ENCODE measurements around the gene CHSY3.
"Not testable (repeated sequence)": the region's sequence is repeated elsewhere in the genome, so short reads cannot be mapped to it uniquely, and the experiment has no call there.

Gene CHSY3

GRCh38 chr5:130171699-130172098, 267.4 kb downstream of the CHSY3 start:
- no peak overlapping the region for H2AFZ ChIP-seq (ENCODE audit: low read depth, low read length)
- no peaks in the 10 kb centered on the region for H3K9me3 ChIP-seq (ENCODE audit: low read length)
- no peaks in the 10 kb centered on the region for H3K27me3 ChIP-seq (ENCODE audit: insufficient read depth, low read length)
- H3K36me3 ChIP-seq (ENCODE audit: insufficient read depth, low read length), result no peaks in the 10 kb centered on the region
- H3K4me3 ChIP-seq (ENCODE audit: low read length), result no peak overlapping the region
- no peaks in the 10 kb centered on the region for H3K4me1 ChIP-seq (ENCODE audit: insufficient read depth, low read length)

- no peaks in the 10 kb centered on the region for H3K36me3 ChIP-seq (ENCODE audit: insufficient read depth, low read length)
- no peak overlapping the region for H3K4me3 ChIP-seq (ENCODE audit: low read length)
- no peak overlapping the region for H2AFZ ChIP-seq (ENCODE audit: low read depth, low read length)
- no peaks in the 10 kb centered on the region for H3K4me1 ChIP-seq (ENCODE audit: insufficient read depth, low read length)
- H3K27me3 ChIP-seq (ENCODE audit: insufficient read depth, low read length), result no peaks in the 10 kb centered on the region
- no peaks in the 10 kb centered on the region for H3K9me3 ChIP-seq (ENCODE audit: low read length)
Observed at GRCh38 chr5:130183115-130183514, 278.9 kb downstream of the CHSY3 start.

GRCh38 chr5:130189961-130190360, 285.7 kb downstream of the CHSY3 start:
- Histone ChIP-seq H3K4me1 (ENCODE audit: insufficient read depth, low read length) (no peaks in the 10 kb centered on the region), H3K27me3 (ENCODE audit: insufficient read depth, low read length) (no peaks in the 10 kb centered on the region), H3K36me3 (ENCODE audit: insufficient read depth, low read length) (no peaks in the 10 kb centered on the region), H2AFZ (ENCODE audit: low read depth, low read length) (no peak overlapping the region), H3K4me3 (ENCODE audit: low read length) (no peak overlapping the region), H3K9me3 (ENCODE audit: low read length) (no peaks in the 10 kb centered on the region)

- Histone ChIP-seq H3K27me3 (ENCODE audit: insufficient read depth, low read length) (no peaks in the 10 kb centered on the region), H3K36me3 (ENCODE audit: insufficient read depth, low read length) (no peaks in the 10 kb centered on the region), H2AFZ (ENCODE audit: low read depth, low read length) (no peak overlapping the region), H3K4me3 (ENCODE audit: low read length) (no peak overlapping the region), H3K4me1 (ENCODE audit: insufficient read depth, low read length) (no peaks in the 10 kb centered on the region), H3K9me3 (ENCODE audit: low read length) (no peaks in the 10 kb centered on the region)
Observed at GRCh38 chr5:130198927-130199326, 294.7 kb downstream of the CHSY3 start.

GRCh38 chr5:130206686-130207085, 302.4 kb downstream of the CHSY3 start:
- no peaks in the 10 kb centered on the region for H3K27me3 ChIP-seq (ENCODE audit: insufficient read depth, low read length)
- no peaks in the 10 kb centered on the region for H3K36me3 ChIP-seq (ENCODE audit: insufficient read depth, low read length)
- no peak overlapping the region for H3K4me3 ChIP-seq (ENCODE audit: low read length)
- no peaks in the 10 kb centered on the region for H3K4me1 ChIP-seq (ENCODE audit: insufficient read depth, low read length)
- no peaks in the 10 kb centered on the region for H3K9me3 ChIP-seq (ENCODE audit: low read length)
- H2AFZ ChIP-seq (ENCODE audit: low read depth, low read length), result no peak overlapping the region

- Histone ChIP-seq H3K4me3 (ENCODE audit: low read length) (no peak overlapping the region), H3K36me3 (ENCODE audit: insufficient read depth, low read length) (no peaks in the 10 kb centered on the region), H3K9me3 (ENCODE audit: low read length) (no peaks in the 10 kb centered on the region), H3K4me1 (ENCODE audit: insufficient read depth, low read length) (no peaks in the 10 kb centered on the region), H3K27me3 (ENCODE audit: insufficient read depth, low read length) (no peaks in the 10 kb centered on the region), H2AFZ (ENCODE audit: low read depth, low read length) (no peak overlapping the region)
Observed at GRCh38 chr5:130213607-130214006, 309.3 kb downstream of the CHSY3 start.

GRCh38 chr5:130216286-130216685, 312.0 kb downstream of the CHSY3 start:
- Histone ChIP-seq H3K27me3 (ENCODE audit: insufficient read depth, low read length) (no peaks in the 10 kb centered on the region), H3K9me3 (ENCODE audit: low read length) (no peaks in the 10 kb centered on the region), H3K4me1 (ENCODE audit: insufficient read depth, low read length) (no peaks in the 10 kb centered on the region), H3K4me3 (ENCODE audit: low read length) (no peak overlapping the region), H3K36me3 (ENCODE audit: insufficient read depth, low read length) (no peaks in the 10 kb centered on the region), H2AFZ (ENCODE audit: low read depth, low read length) (no peak overlapping the region)

- Histone ChIP-seq H3K4me1 (ENCODE audit: insufficient read depth, low read length) (no peaks in the 10 kb centered on the region), H3K4me3 (ENCODE audit: low read length) (no peak overlapping the region)
Observed at GRCh38 chr5:130222573-130222972, 318.3 kb downstream of the CHSY3 start.

GRCh38 chr5:130226556-130226955, 322.3 kb downstream of the CHSY3 start:
- H3K4me1 ChIP-seq (ENCODE audit: insufficient read depth, low read length); H3K4me3 ChIP-seq (ENCODE audit: low read length); H3K27me3 ChIP-seq (ENCODE audit: insufficient read depth, low read length); H3K9me3 ChIP-seq (ENCODE audit: low read length); H3K36me3 ChIP-seq (ENCODE audit: insufficient read depth, low read length); H2AFZ ChIP-seq (ENCODE audit: low read depth, low read length): not testable (repeated sequence)

More at GRCh38 chr5:130222573-130222972, 318.3 kb downstream of the CHSY3 start:
- Histone ChIP-seq H3K9me3 (ENCODE audit: low read length) (no peaks in the 10 kb centered on the region), H2AFZ (ENCODE audit: low read depth, low read length) (no peak overlapping the region), H3K36me3 (ENCODE audit: insufficient read depth, low read length) (no peaks in the 10 kb centered on the region), H3K27me3 (ENCODE audit: insufficient read depth, low read length) (no peaks in the 10 kb centered on the region)

- no peak overlapping the region for H2AFZ ChIP-seq (ENCODE audit: low read depth, low read length)
- H3K4me1 ChIP-seq (ENCODE audit: insufficient read depth, low read length), result no peaks in the 10 kb centered on the region
- H3K36me3 ChIP-seq (ENCODE audit: insufficient read depth, low read length), result no peaks in the 10 kb centered on the region
- H3K4me3 ChIP-seq (ENCODE audit: low read length), result no peak overlapping the region
- H3K27me3 ChIP-seq (ENCODE audit: insufficient read depth, low read length), result no peaks in the 10 kb centered on the region
- no peaks in the 10 kb centered on the region for H3K9me3 ChIP-seq (ENCODE audit: low read length)
Observed at GRCh38 chr5:130227699-130228098, 323.4 kb downstream of the CHSY3 start.

- no peaks in the 10 kb centered on the region for H3K9me3 ChIP-seq (ENCODE audit: low read length)
- no peaks in the 10 kb centered on the region for H3K27me3 ChIP-seq (ENCODE audit: insufficient read depth, low read length)
- H3K4me1 ChIP-seq (ENCODE audit: insufficient read depth, low read length), result no peaks in the 10 kb centered on the region
- H2AFZ ChIP-seq (ENCODE audit: low read depth, low read length), result no peak overlapping the region
- H3K36me3 ChIP-seq (ENCODE audit: insufficient read depth, low read length), result no peaks in the 10 kb centered on the region
- no peak overlapping the region for H3K4me3 ChIP-seq (ENCODE audit: low read length)
Observed at GRCh38 chr5:130231786-130232185, 327.5 kb downstream of the CHSY3 start.

- Histone ChIP-seq H2AFZ (ENCODE audit: low read depth, low read length) (no peak overlapping the region), H3K4me1 (ENCODE audit: insufficient read depth, low read length) (no peaks in the 10 kb centered on the region), H3K4me3 (ENCODE audit: low read length) (no peak overlapping the region), H3K9me3 (ENCODE audit: low read length) (no peaks in the 10 kb centered on the region), H3K27me3 (ENCODE audit: insufficient read depth, low read length) (no peaks in the 10 kb centered on the region), H3K36me3 (ENCODE audit: insufficient read depth, low read length) (no peaks in the 10 kb centered on the region)
Observed at GRCh38 chr5:130234816-130235215, 330.6 kb downstream of the CHSY3 start.
